ENCODE results near the gene SETSIP. TPM values are rescaled to one million over a fixed set of nuclear protein-coding genes. Genes with fewer than 3 reads are reported as not detected.
A peak's percentile ranks its signal among the peaks of the same experiment; 100 is the strongest.
"Not testable (repeated sequence)": the region's sequence is repeated elsewhere in the genome, so short reads cannot be mapped to it uniquely, and the experiment has no call there.

SETSIP gene, protein sequence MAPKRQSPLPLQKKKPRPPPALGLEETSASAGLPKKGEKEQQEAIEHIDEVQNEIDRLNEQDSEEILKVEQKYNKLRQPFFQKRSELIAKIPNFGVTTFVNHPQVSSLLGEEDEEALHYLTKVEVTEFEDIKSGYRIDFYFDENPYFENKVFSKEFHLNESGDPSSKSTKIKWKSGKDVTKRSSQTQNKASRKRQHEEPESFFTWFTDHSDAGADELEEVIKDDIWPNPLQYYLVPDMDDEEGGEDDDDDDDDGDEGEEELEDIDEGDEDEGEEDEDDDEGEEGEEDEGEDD
- not detected for total RNA-seq

DNA sequence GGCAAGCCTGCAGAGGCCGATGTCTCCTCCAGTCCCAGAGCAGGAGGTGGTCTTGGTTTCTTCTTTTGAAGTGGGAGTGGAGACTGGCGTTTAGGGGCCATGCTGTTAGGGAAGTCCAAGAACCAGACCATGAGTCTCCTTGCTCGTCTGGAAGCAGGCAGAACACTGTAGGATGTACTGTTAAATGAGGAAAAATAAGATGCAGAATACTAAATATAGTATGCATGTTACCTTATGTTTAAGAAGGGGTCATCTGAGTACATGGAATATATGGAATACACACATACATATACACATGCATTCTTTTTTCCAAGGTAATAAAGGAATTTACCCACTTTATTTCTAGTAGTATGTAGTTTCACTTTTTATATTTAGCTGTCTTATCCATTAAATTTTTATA lies at the start of gene SETSIP:
TSS of gene SETSIP (minus strand) at position 101 of the 400 bp plus-strand sequence. CDS start at position 101, 0 bp downstream.
- DNase-seq, result no peak

DNA sequence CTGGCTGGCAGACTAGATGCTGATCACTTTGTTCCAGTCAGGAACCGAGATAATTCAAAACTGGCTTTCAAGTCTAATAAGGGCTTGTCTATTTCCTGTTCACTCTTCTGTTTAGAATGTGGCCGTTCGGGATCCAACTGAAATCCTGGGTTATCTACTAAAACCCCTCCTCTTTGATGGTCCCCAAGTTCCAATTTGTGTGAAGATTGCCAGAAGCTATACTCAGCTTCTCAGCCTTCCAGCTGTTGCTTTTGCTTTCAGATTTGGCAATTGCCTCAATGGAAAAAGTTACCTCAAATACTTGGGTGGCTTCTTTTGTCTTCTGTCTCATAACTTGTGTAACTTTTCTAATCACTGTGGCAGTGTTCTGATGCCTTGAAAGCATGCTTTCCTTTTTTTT lies 48.7 kb upstream of the SETSIP start:
- DNase-seq, result no peak

DNA sequence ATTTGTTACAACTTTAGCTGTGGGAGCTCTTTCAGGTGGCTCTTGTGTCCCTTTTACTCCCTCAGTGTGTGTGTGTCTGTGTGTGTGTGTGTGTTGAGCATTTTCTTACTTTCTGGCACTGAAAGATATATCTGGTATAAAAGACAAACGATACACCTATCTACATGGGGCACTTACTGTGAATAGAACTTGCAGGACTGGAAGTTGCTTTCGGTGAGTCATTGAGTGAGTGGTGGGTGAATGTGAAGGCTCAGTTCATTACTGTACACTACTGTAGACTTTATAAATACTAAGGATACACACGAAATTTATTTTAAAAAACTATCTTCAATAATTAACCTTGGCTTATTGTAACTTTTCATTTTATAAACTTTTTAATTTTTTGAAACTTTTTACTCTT lies 43.6 kb upstream of the SETSIP start:
- DNase-seq, result no peak

DNA sequence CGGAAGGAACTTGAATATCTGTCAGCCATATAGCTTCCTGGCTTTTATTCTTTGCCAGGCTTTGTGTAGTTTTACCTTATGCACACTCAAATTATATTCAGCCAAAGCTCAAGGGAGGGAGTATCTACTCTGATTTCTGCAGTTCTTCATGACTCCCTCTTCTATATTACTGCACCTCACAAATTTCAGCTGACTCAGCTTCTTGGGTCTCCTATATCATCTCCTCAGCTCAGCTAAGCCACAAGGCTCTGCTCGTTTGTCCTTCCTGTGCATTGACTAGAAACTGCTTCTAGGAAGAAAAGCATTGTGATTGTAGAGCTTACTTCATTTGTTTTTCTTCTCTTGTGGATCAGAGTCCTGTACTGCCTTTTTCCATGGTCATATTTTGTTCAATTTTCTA lies 42.3 kb upstream of the SETSIP start:
- DNase-seq, result no peak

DNA sequence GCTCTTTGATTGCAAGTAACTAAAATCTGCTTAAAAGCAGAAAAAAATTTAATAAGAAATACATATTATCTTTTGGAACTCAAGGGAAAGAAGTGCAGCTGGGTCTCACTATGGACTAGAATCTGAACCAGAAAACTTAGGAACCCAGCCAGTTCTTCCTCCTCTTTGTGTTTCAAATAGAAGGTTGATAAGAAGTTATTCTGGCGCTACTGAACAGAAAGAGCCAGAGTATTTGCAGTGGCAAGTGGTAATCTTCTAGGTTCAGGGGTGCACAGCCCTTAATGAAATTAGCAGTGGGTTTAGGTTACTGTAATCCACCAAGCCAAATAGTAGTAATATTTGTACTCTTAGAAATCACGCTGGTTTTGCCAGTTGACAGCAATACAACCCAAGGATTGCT lies 33.4 kb upstream of the SETSIP start:
- DNase-seq, result no peak

DNA sequence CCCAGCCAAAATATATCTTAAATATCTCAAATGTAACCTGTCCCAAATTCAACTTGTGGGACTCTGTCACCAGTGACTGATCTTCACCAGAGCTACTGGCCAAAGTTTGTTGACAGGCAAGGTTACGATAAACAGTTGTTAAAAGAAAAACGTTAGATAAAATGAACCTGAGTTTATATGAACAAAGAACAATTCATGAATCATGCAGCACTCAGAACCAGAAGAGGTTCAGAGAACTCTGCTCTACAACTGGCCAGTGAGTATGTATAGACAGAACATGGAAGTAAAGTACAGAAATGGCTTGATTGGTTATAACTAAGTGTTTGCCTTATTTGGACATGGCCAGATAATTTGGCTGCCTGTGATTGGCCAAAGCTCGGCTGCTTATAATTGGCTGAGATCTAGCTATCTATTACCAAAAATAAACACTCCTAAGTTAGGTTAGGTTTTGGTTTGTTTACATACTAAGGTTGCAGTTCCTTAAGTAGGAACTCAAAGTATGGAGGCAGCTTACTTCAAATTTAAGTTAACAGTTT lies 30.4 kb upstream of the SETSIP start:
- no peak for DNase-seq

DNA sequence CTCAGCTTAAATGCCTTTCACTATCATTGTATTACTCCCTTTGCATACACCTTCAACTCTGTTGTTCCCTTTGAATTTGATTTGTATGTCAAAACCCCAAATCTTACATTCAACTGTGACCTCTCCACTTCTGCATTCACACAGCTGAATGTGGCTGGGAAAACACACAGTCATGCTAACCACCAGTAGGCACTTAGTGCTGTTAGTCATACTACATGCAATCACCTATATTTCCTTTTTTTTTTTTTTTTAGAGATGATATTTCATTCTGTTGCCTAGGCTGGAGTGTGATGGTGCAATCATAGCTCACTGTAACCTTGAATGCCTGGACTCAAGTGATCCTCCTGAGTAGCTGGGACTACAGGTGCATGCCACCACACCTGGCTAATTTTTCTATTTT lies 21.1 kb upstream of the SETSIP start:
- no peak for DNase-seq

DNA sequence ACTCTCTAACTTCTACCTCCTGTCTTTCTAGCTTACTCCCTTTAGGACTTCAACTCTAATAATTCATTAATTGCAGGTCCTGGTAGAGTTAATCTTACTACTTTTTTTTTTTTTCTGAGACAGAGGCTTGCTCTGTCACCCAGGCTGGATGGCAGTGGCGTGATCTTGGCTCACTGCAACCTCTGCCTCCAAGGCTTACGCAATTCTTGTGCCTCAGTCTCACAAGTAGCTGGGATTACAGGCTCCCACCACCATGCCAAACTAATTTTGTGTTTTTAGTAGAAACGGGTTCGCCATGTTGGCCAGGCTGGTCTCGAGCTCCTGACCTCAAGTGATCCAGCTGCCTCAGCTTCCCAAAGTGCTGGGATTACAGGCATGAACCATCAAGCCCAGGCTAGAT lies 20.7 kb upstream of the SETSIP start:
- no peak for DNase-seq

DNA sequence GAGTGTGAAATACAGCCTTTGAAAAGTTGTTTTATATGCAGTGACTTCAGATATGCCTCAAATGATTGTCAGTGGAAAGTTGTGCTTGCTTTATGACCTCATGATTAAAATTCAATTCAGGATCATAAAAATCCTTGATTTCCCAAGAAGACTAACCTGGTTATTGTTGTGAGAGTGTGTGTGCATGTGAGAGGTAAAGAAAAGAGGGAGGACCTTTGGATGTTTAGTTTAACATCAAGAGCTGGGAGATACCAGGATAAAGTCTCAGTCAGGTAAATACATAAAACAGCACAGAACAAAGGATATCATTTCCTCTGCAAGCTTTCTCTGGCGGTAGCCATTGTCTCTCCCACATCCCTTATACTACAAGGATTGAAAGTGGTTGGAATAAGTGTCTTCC lies 19.4 kb upstream of the SETSIP start:
- DNase-seq, result no peak

DNA sequence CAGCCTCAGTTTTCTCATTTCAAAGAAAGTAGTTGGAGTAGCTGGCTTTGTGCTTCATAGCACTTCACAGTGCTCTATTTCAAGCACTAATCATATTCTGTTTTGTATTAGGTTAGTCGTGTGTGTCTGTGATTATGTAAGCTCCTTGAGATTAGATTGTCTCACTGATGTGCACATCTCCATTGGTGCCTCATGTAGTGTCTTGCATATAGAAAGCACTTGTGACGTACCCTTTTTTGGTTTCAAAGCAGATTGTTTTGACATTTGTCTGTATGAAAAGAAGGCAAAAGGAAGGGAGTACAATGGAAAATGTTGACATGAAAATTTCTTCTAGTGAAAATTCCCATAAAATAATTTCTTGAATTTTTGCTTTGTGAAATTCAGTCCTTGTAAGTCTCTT lies 18.9 kb upstream of the SETSIP start:
- DNase-seq, result no peak

DNA sequence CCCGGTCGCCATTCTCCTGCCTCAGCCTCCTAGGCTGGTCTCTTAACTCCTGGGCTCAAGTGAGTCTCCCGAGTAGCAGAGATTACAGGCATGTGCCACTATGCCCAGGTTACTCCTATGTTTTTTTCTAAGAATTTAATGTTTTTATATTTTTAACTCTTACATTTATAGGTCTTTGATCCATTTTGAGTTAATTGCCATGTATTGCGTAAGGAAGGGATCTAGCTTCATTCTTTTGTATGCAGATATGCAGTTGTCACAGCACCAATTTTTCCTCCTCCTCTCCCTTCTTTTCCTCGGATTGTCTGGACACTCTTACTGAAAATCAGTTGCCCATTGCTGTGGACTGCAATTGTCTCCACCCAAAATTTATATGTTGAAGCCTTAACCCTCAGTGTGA lies 16.4 kb upstream of the SETSIP start:
- DNase-seq, result no peak

DNA sequence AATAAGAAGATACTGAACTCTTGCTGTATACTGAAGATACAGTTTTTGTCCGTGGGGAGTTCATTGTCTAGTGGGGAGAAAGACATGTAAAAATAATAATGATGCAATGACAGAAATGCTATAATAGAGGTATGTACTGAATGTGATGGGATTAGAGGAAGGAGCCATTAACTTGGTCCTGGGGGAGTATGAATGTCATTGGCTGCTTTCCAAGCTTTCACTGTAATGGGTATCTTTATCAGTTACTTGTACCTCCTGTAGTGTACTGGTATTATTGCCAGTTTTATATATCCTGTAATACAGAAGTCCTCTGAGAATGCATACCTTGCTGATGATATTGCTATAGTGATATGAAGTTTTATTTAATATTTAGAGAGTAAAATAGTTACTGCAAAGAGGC lies 12.3 kb upstream of the SETSIP start:
- no peak for DNase-seq

DNA sequence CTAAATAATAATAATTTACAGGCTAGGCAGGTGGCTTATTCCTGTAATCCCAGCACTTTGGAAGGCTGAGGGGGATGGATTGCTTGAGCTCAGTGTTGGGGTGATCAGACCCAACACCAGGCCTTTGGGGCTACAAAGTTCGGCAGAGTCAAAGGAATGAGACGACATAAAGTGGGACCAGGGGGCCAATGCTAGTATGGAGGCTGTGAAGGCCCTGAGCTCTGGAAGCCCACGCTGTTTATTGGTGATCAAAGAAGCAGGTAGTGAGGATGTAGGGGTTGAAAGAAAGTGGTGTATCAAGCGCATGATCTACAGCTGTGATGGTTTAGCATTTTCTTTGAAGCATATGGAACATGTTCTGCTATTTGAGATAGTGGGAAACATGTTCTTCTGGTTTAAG lies 10.5 kb upstream of the SETSIP start:
- DNase-seq, result no peak

DNA sequence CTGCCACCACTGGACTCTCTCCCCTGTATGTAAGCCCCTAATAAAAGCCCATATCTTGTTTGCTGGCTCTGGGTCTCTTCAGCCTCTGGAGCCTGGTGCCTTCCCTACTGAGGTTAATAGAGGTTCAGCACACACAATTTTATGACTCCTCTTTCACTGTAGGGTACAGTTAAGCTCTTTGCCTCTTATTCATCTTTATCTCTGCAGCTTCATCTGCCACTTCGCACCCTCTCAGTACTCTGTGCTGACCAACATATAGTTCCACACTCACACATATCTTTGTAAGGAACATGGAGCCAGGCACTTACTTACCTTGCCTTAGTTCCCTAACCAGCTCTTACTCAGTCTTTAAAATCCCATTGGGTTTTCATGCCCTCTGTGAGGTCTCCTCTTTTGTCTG lies 9.4 kb upstream of the SETSIP start:
- no peak for DNase-seq

DNA sequence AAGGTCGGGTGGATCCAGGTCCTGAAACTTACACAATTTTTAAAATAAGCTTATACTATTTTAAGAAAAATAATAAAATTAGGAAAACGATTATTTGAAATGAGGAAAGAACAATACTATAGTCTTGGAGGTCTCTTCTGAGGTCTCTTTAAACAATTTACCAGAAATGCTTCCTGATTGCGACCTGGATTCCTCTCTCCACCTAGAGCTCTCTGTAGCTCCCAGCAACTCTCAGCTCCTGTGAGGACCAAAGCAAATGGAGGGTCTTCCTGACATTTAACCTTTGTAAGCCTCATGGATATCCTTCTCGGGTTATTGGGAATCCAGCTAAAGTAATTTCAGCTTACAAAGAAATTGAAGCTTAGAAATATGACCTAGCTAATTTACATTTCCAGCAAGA lies 5.8 kb upstream of the SETSIP start:
- no peak for DNase-seq

DNA sequence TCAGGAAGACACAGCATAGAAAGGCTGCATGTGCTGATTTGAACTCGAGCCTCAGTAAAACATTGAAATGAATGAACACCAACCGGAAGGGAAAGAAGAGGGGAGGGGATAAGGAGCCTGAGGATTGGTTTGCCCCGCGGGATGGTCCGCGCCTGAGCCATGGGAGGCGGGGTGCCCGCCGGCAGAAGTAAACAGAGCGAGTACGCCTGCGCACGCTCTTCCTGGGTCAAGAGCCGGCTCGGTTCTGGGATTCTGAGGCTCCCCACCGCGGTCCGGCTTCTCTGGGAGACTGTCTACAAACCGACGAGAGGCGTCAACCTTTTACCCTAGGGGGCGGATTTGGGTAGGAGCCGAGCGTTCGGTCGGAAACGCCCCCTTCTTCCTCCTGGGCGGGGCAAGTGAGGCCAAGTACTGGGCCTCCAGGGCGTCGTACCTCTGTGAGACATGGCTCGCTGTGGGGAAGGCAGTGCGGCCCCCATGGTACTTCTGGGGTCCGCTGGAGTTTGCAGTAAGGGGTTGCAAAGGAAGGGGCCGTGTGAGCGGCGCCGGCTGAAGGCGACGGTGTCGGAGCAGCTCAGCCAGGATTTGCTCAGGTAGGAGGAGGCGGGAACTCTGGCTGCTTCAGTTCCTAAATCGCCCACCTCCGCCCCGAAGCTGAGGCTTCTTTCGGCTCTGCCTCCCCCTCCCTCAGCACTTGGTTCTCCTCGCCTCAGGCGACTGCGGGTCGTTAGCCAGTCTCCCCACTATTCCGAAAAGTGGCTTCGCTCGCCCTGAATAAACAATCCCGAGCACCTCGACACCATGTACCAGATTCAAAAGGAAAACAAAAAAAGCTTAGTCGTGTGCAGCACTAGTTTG lies 5.1 kb upstream of the SETSIP start, which contains the start of gene BTBD8:
TSS of gene BTBD8 (plus strand) at position 218 of the 858 bp plus-strand sequence. CDS start at position 445, 227 bp downstream.
- peak; percentile 77 for DNase-seq

DNA sequence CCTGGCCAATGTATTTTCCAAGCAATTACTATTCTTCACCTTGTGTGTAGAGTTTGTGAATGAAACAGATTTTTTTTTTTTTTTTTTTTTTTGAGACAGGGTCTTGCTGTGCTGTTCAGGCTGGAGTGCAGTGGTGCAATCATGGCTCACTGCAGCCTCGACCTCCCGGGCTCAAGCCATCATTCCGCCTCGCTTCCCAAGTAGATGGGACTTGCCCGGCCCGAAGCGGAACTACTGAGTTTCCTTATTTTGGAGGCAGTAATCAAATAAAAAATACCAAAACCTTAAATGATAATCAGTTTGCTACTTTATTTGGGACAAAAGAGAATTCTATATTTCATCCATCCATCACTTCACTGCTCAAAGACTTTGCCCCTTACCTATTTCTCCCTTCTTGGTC lies 4.2 kb upstream of the SETSIP start:
- no peak for DNase-seq

DNA sequence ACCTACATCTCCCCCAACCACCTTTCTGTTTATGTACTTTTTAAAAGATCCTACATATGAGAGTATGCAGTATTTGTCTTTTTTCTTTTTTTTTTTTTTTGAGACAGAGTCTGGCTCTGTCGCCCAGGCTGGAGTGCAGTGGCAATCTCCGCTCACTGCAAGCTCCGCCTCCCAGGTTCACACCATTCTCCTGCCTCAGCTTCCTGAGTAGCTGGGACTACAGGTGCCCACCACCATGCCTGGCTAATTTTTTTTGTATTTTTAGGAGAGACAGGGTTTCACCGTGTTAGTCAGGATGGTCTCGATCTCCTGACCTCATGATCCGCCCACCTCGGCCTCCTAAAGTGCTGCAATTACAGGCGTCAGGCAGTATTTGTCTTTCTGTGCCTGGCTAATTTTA lies 2.9 kb upstream of the SETSIP start:
- not testable (repeated sequence) for DNase-seq

DNA sequence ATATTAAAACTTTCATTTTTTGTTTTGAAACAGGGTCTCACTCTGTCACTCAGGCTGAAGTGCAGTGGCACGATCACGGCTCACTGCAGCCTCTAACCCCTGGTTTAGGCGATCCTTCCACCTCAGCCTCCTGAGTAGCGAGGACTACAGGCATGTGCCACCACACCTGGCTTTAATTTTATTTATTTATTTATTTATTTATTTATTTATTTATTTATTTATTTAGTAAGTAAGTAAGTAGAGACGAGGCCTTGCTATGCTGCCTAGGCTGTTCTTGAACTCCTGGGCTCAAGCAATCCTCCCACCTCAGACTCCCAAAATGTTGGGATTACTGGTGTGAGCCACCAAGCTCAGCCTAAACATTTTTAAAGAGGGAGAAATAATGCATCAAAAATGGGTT lies 1.2 kb upstream of the SETSIP start:
- no peak for DNase-seq

DNA sequence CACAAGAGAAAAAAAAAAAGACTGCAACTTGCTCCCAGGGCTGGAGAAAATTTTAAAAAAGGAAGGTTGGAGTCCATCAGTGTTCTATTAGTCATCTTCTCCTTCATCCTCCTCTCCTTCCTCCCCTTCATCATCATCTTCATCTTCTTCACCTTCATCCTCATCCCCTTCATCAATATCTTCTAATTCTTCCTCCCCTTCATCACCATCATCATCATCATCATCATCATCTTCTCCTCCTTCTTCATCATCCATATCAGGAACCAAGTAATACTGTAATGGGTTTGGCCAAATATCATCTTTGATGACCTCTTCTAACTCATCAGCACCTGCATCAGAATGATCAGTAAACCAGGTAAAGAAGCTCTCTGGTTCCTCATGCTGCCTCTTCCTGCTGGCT lies 765 bp downstream of the SETSIP start:
- not testable (repeated sequence) for DNase-seq

DNA sequence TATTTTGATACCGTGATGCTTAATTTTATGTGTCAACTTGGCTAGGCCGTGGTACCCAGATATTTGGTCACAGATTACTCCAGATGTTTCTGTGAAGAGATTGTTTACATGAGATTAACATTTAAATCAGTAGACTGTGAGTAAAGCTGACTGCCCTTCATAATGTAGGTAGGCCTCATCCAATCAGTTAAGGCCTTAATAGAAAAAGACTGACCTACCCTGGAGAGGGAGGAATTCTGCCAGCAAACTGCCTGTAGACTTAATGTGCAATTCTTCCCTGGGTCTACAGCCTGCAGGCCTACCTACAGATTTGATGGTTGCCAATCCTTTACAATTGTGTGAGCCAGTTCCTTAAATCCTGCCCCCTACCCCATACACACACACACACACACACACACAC lies 4.3 kb downstream of the SETSIP start:
- no peak for DNase-seq

DNA sequence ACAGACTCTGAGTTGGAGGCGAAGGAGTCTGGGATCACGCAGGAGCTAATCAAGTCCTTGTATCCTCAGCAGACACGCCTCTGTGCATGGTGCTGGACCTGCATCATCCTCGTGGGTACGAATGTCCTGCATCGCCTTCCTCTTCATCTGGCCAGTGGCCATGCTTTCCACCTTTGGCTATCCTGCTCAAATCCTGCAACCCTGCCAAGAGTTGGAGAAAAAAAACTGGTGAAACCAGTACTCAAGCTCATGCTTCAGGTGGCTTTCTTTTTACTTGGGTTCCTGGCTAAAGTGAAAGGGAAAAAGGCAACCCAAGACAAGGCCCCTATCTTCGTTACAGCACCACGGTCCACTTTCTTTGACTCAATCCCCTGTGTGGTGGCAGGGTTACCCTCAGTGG lies 8.9 kb downstream of the SETSIP start:
- DNase-seq, result no peak

DNA sequence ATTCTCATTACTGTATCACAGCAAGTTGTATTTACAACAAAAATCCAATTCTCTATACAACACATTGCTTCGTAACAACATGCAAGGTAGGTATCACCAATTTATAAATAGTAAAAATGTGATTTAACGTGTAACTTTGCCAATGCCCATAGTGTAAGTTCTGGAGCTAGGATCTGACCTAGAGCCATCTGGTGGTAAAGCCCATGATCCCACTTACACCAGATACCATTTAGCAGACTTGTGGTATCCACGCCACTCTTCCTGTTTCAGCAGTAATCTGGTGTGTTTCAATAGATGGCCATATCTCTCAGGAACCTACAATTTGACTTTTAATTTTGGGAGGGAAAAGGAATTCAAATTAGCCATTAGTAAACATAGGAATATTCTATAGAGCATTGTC lies 10.2 kb downstream of the SETSIP start:
- DNase-seq, result no peak

DNA sequence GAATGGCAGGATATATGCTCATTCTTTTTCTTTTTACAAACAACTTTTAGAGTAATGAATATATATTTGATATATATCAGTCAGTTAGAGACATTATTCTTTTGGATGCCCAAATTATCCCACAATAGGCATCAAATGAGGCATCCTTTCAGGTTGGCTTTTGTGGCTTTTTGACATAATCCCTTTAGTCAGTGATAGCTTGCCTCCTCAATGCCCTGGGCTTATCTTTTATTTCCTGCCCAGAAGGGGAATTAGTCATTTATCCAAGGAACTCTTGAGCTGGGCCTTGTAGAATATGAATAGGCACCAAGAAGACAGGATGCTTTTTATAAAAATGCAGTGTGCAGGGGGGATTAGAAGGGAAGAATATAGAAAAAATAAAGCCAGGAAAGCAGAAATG lies 23.3 kb downstream of the SETSIP start:
- no peak for DNase-seq

Measured in effector CD4-positive, alpha-beta T cell (primary cell).